ENCODE data around the gene PRPF6. TPM values are rescaled to one million over a fixed set of nuclear protein-coding genes. Genes with fewer than 3 reads are reported as not detected.

PRPF6 gene
- polyA plus RNA-seq, 1 experiment: 52.3 TPM

- Histone ChIP-seq H3K36me3 (ENCODE audit: control insufficient read depth, insufficient read depth, low read length) (peaks cover 28% of the 10 kb centered on the region), H3K27me3 (ENCODE audit: control insufficient read depth, insufficient read depth, low read length) (no peaks in the 10 kb centered on the region), H3K4me3 (ENCODE audit: low read depth, low read length) (no peak overlapping the region)
- DNase-seq (ENCODE audit: low read depth): no peak
- CTCF ChIA-PET: no interaction called here
- POLR2A ChIA-PET: no interaction called here
- TF ChIP-seq CTCF (IDR thresholded peaks at IDR 0.05; ENCODE audit: insufficient read depth, low read depth, low read length): no peak
Measured at GRCh38 chr20:64015635-64016034, 34.7 kb downstream of the PRPF6 start.

- H3K4me3 ChIP-seq (ENCODE audit: low read depth, low read length): no peak overlapping the region
- H3K27me3 ChIP-seq (ENCODE audit: control insufficient read depth, insufficient read depth, low read length): no peaks in the 10 kb centered on the region
- no peak for DNase-seq (ENCODE audit: low read depth)
- peaks cover 50% of the 10 kb centered on the region for H3K36me3 ChIP-seq (ENCODE audit: control insufficient read depth, insufficient read depth, low read length)
- ChIA-PET CTCF (interaction anchor here (0.7 kb wide), 1 partner anchor 584 kb away, joined by 3 read pairs; no protein-coding TSS in a partner anchor), POLR2A (no interaction called here)
- TF ChIP-seq CTCF (IDR thresholded peaks at IDR 0.05; ENCODE audit: insufficient read depth, low read depth, low read length): no peak
Measured at GRCh38 chr20:64021124-64021975, 40.4 kb downstream of the PRPF6 start.

GRCh38 chr20:64022671-64023360, 41.9 kb downstream of the PRPF6 start:
- Histone ChIP-seq H3K27me3 (ENCODE audit: control insufficient read depth, insufficient read depth, low read length) (no peaks in the 10 kb centered on the region), H3K4me3 (ENCODE audit: low read depth, low read length) (no peak overlapping the region), H3K36me3 (ENCODE audit: control insufficient read depth, insufficient read depth, low read length) (peaks cover 58% of the 10 kb centered on the region)
- TF ChIP-seq CTCF (IDR thresholded peaks at IDR 0.05; ENCODE audit: insufficient read depth, low read depth, low read length): no peak
- POLR2A ChIA-PET: no interaction called here
- no peak for DNase-seq (ENCODE audit: low read depth)
- CTCF ChIA-PET: no interaction called here

- DNase-seq (ENCODE audit: low read depth): no peak
- H3K4me3 ChIP-seq (ENCODE audit: low read depth, low read length): no peak overlapping the region
- no peak for TF ChIP-seq CTCF (IDR thresholded peaks at IDR 0.05; ENCODE audit: insufficient read depth, low read depth, low read length)
- peaks cover 59% of the 10 kb centered on the region for H3K36me3 ChIP-seq (ENCODE audit: control insufficient read depth, insufficient read depth, low read length)
- CTCF ChIA-PET: no interaction called here
- no peaks in the 10 kb centered on the region for H3K27me3 ChIP-seq (ENCODE audit: control insufficient read depth, insufficient read depth, low read length)
- POLR2A ChIA-PET: no interaction called here
Measured at GRCh38 chr20:64023361-64024140, 42.6 kb downstream of the PRPF6 start.
